Astrocyte (in vitro differentiated cells and primary cell): ENCODE measurements around the gene SND1. TPM values are rescaled to one million over a fixed set of nuclear protein-coding genes. Genes with fewer than 3 reads are reported as not detected.

Experiments used
- DNase-seq: peaks from one replicate; pipeline ENCODE4 v3.0.0-alpha.2; 2010; ENCODE audit warnings: low read depth
- FAIRE-seq: peaks from 2 replicates; lab custom pipeline; 2011; peaks lifted over from hg19 to GRCh38; lab: Jason Lieb, UNC
- H2AFZ ChIP-seq: 2 replicates; pipeline ENCODE4 v1.6.0; 2012; ENCODE audit warnings: low read depth, low read length, inconsistent platforms
- H3K27ac ChIP-seq: 2 replicates; pipeline ENCODE4 v1.5.1; 2011; ENCODE audit warnings: low read depth, low read length, inconsistent platforms
- H3K27me3 ChIP-seq: 2 replicates; pipeline ENCODE4 v1.6.0; 2011; ENCODE audit warnings: low read length, inconsistent platforms; ENCODE audit not compliant: insufficient read depth
- H3K36me3 ChIP-seq: 2 replicates; pipeline ENCODE4 v1.5.1; 2011; ENCODE audit warnings: low read length, inconsistent platforms; ENCODE audit not compliant: insufficient read depth
- H3K4me1 ChIP-seq: 2 replicates; pipeline ENCODE4 v1.5.1; 2011; ENCODE audit warnings: low read length, inconsistent platforms; ENCODE audit not compliant: insufficient read depth
- H3K4me2 ChIP-seq: 2 replicates; pipeline ENCODE4 v1.6.0; 2012; ENCODE audit warnings: low read length, inconsistent platforms
- H3K4me3 ChIP-seq: 2 replicates; pipeline ENCODE4 v1.5.1; 2011; ENCODE audit warnings: low read depth, mild to moderate bottlenecking, low read length, inconsistent platforms; ENCODE audit not compliant: insufficient read depth
- H3K79me2 ChIP-seq: 2 replicates; pipeline ENCODE4 v1.6.0; 2012; ENCODE audit warnings: mild to moderate bottlenecking, low read length, inconsistent platforms; ENCODE audit not compliant: insufficient read depth
- H3K9ac ChIP-seq: 2 replicates; pipeline ENCODE4 v1.6.0; 2012; ENCODE audit warnings: mild to moderate bottlenecking, low read length, inconsistent platforms
- H3K9me3 ChIP-seq: 2 replicates; pipeline ENCODE4 v1.5.1; 2012; ENCODE audit warnings: low read depth, mild to moderate bottlenecking, low read length, inconsistent platforms; ENCODE audit not compliant: insufficient read depth
- H4K20me1 ChIP-seq: 2 replicates; pipeline ENCODE4 v1.6.0; 2012; ENCODE audit warnings: low read length, inconsistent platforms; ENCODE audit not compliant: insufficient read depth
- H3K27ac Mint-ChIP-seq: one replicate; pipeline ENCODE4 v1.8.0; 2021; ENCODE audit warnings: mild to moderate bottlenecking, mixed read lengths; ENCODE audit not compliant: unreplicated experiment
- H3K27me3 Mint-ChIP-seq: one replicate; pipeline ENCODE4 v1.8.0; 2021; ENCODE audit warnings: low read depth, mixed read lengths; ENCODE audit not compliant: unreplicated experiment
- H3K36me3 Mint-ChIP-seq: one replicate; pipeline ENCODE4 v1.8.0; 2021; ENCODE audit warnings: low read depth, mixed read lengths; ENCODE audit not compliant: unreplicated experiment
- H3K4me1 Mint-ChIP-seq: one replicate; pipeline ENCODE4 v1.8.0; 2021; ENCODE audit warnings: low read depth, mixed read lengths; ENCODE audit not compliant: unreplicated experiment
- H3K4me3 Mint-ChIP-seq: one replicate; pipeline ENCODE4 v1.8.0; 2021; ENCODE audit warnings: mild to moderate bottlenecking, moderate library complexity, mixed read lengths; ENCODE audit not compliant: unreplicated experiment
- H3K9me3 Mint-ChIP-seq: one replicate; pipeline ENCODE4 v1.8.0; 2021; ENCODE audit warnings: mild to moderate bottlenecking, mixed read lengths; ENCODE audit not compliant: unreplicated experiment
- EZH2 ChIP-seq: IDR thresholded peaks from 2 replicates; pipeline ENCODE4 v1.6.1; 2012; ENCODE audit warnings: mild to moderate bottlenecking, low read length, inconsistent platforms; ENCODE audit not compliant: insufficient read depth
- total RNA-seq: library from RNA; stranded (reverse); gene quantifications from 2 replicates; pipeline ENCODE4 v1.2.1, GENCODE V29; 2021
- TF ChIP-seq, protein P1 (sequence below): IDR thresholded peaks from 2 replicates; pipeline ENCODE4 v1.5.1; 2011; ENCODE audit warnings: low read depth, mild to moderate bottlenecking, inconsistent platforms, low read length, moderate library complexity; ENCODE audit not compliant: insufficient read depth

The SND1 gene
- total RNA-seq, 1 donor from 2014 or later, result 267 TPM

DNA sequence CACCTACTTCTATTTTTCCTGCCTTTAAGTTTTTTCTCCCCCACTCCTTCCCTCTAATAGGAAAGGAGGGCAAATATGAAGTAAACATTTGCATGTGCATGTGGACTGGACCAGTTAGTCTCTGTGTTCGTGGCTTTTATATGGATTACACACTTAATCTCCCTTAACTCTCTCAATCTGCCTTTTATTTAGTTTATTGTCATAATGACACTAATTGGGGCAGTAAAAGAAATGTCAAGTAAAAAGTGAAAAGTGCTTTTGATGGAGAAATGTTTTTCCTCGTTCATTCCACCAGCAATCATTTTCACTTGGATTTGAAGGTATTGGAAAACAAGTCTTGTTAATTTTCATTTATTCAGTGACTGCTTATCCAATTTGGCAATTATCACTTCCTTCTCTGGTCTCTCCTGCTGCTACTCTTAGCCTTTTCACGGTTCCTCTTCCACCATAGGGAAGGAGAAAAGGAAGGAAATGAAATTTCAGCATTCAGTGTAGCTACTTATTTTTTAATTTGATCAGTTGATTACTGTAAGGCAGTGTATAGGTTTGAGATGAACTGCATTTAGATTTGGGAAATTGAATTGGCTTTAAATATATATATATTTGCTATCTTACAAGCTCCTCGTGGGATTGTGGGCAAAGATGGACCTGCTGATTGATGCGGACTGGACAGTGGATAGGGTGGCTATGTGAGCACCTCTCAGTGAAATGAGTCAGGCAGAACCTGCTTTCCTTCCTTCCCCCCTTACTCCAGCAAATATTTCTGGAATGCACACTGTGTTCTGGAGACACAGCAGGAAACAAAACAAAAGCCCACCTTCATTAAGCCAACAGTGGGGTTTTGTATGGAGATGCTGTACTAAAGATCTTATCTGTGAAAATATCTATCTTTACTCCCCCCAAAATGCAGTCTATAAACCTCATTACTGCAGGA is 301.7 kb downstream of the SND1 start:
- H3K27ac ChIP-seq, result no peak overlapping the region
- FAIRE-seq (no peak), DNase-seq (no peak)
- H3K36me3 ChIP-seq, result no peaks in the 10 kb centered on the region
- H3K4me2 ChIP-seq, result no peak overlapping the region
- no peaks in the 10 kb centered on the region for H3K9me3 ChIP-seq
- Mint-ChIP-seq H3K27ac (peak overlapping the region; percentile 38), H3K4me1 (peaks cover 18% of the 10 kb centered on the region), H3K4me3 (no peak overlapping the region), H3K27me3 (no peaks in the 10 kb centered on the region), H3K36me3 (peaks cover 15% of the 10 kb centered on the region), H3K9me3 (no peaks in the 10 kb centered on the region)
- no peak overlapping the region for H3K9ac ChIP-seq
- H2AFZ ChIP-seq, result no peak overlapping the region
- peaks cover 4% of the 10 kb centered on the region for H3K79me2 ChIP-seq
- H4K20me1 ChIP-seq, result peaks cover 86% of the 10 kb centered on the region
- H3K4me3 ChIP-seq, result no peak overlapping the region
- TF ChIP-seq EZH2, result no peak
- TF ChIP-seq, protein P1, sequence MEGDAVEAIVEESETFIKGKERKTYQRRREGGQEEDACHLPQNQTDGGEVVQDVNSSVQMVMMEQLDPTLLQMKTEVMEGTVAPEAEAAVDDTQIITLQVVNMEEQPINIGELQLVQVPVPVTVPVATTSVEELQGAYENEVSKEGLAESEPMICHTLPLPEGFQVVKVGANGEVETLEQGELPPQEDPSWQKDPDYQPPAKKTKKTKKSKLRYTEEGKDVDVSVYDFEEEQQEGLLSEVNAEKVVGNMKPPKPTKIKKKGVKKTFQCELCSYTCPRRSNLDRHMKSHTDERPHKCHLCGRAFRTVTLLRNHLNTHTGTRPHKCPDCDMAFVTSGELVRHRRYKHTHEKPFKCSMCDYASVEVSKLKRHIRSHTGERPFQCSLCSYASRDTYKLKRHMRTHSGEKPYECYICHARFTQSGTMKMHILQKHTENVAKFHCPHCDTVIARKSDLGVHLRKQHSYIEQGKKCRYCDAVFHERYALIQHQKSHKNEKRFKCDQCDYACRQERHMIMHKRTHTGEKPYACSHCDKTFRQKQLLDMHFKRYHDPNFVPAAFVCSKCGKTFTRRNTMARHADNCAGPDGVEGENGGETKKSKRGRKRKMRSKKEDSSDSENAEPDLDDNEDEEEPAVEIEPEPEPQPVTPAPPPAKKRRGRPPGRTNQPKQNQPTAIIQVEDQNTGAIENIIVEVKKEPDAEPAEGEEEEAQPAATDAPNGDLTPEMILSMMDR, result no peak
- H3K27me3 ChIP-seq, result no peaks in the 10 kb centered on the region
- peaks cover 7% of the 10 kb centered on the region for H3K4me1 ChIP-seq

DNA sequence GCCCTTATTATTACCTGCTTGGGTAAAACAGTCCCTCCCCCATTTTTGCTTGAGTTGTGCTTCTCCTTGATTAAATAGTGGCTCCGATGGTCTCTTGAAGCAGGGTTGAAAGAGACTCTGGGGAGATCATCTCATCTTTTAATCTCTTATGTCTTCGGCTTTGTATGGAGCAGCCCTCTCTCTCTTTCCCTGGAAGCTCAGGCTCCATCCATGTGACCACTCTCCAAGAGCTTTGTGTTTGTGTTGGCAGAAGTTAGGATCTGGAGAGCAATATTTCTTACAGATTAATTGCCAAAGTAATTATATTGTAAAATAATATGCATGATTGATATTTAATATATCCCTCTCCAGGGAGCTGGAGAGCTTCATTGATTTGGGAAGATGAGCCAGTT is 302.4 kb downstream of the SND1 start:
- no peak overlapping the region for H3K9ac ChIP-seq
- Mint-ChIP-seq H3K4me1 (peaks cover 15% of the 10 kb centered on the region), H3K36me3 (peaks cover 12% of the 10 kb centered on the region), H3K4me3 (no peak overlapping the region), H3K27ac (no peak overlapping the region), H3K27me3 (no peaks in the 10 kb centered on the region), H3K9me3 (no peaks in the 10 kb centered on the region)
- H3K27ac ChIP-seq, result no peak overlapping the region
- TF ChIP-seq, protein P1, result no peak
- no peak for TF ChIP-seq EZH2
- no peaks in the 10 kb centered on the region for H3K36me3 ChIP-seq
- H3K79me2 ChIP-seq, result peaks cover 4% of the 10 kb centered on the region
- FAIRE-seq (no peak), DNase-seq (no peak)
- no peaks in the 10 kb centered on the region for H3K9me3 ChIP-seq
- peaks cover 7% of the 10 kb centered on the region for H3K4me1 ChIP-seq
- H3K27me3 ChIP-seq, result no peaks in the 10 kb centered on the region
- no peak overlapping the region for H3K4me3 ChIP-seq
- H2AFZ ChIP-seq, result no peak overlapping the region
- H4K20me1 ChIP-seq, result peaks cover 88% of the 10 kb centered on the region
- H3K4me2 ChIP-seq, result no peak overlapping the region

DNA sequence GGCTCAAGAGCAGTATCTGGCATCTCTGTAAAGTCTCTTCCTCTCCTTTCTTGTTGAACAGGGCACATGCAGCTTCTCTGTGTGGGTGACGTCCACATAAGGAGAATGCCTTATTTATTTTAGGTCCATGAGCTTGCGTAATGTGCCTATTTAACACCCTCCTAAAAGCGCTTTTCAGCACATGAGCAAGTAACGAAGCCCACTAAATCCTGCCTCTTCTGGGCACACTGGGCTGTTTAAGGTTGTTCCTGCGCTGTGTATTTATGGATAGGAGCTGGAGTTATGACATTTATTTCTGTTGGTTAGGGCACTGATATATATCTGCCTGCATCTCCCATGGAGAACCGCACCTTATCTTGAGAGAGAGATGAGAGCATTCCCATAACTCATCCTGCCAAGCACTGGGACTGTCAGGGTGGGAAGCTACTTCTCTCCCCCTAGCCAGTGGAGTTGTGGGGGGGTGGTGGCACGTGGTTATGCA is 303.1 kb downstream of the SND1 start:
- H3K27ac Mint-ChIP-seq, result no peak overlapping the region
- DNase-seq (no peak), FAIRE-seq (no peak)
- Histone ChIP-seq H3K27me3 (no peaks in the 10 kb centered on the region), H3K4me3 (no peak overlapping the region), H3K79me2 (peaks cover 4% of the 10 kb centered on the region), H3K4me1 (peaks cover 7% of the 10 kb centered on the region), H3K27ac (no peak overlapping the region), H2AFZ (no peak overlapping the region), H3K9ac (no peak overlapping the region), H3K36me3 (peaks cover 1% of the 10 kb centered on the region), H3K4me2 (no peak overlapping the region), H4K20me1 (peaks cover 87% of the 10 kb centered on the region), H3K9me3 (no peaks in the 10 kb centered on the region)
- H3K36me3 Mint-ChIP-seq, result peaks cover 12% of the 10 kb centered on the region
- no peaks in the 10 kb centered on the region for H3K27me3 Mint-ChIP-seq
- H3K4me1 Mint-ChIP-seq, result peaks cover 11% of the 10 kb centered on the region
- no peak for TF ChIP-seq EZH2
- TF ChIP-seq, protein P1, result no peak
- no peaks in the 10 kb centered on the region for H3K9me3 Mint-ChIP-seq
- no peak overlapping the region for H3K4me3 Mint-ChIP-seq
